Tibial artery (tissue), 4 donors: ENCODE results near the gene BAHCC1.
A peak's percentile ranks its signal among the peaks of the same experiment; 100 is the strongest.

ENCODE experiments used
- DNase-seq, 2 donors: peaks; one replicate each; pipeline ENCODE4 v3.0.0-alpha.2; 2019
- H3K27ac ChIP-seq, 2 donors: fragments of 200-600 bp; sonication (generic) in 1 of 2; 1 replicate in 1 of 2; 2 replicates in 1 of 2; pipeline ENCODE4 v1.5.1; 2018 to 2019; ENCODE audit warnings: mild to moderate bottlenecking in 1 of 2
- H3K27me3 ChIP-seq, 2 donors: fragments of 200-600 bp; sonication (generic) in 1 of 2; one replicate each; pipeline versions ENCODE4 v1.5.1 to v1.6.0; 2016 to 2019
- H3K36me3 ChIP-seq, 3 donors: fragments of 200-600 bp; sonication (generic) in 2 of 3; one replicate each; pipeline ENCODE4 v1.5.1; 2016 to 2019; ENCODE audit warnings: mild to moderate bottlenecking in 2 of 3
- H3K4me1 ChIP-seq, 4 donors: fragments of 200-600 bp; sonication (generic) in 2 of 4; 1 replicate in 3 of 4; 2 replicates in 1 of 4; pipeline ENCODE4 v1.5.1; 2016 to 2019
- H3K4me3 ChIP-seq, 2 donors: fragments of 200-600 bp; sonication (generic) in 1 of 2; 1 replicate in 1 of 2; 2 replicates in 1 of 2; pipeline ENCODE4 v1.5.1; 2018 to 2019; ENCODE audit warnings: mild to moderate bottlenecking in 2 of 2
- H3K9me3 ChIP-seq, 3 donors: fragments of 200-600 bp; sonication (generic) in 1 of 3; one replicate each; pipeline ENCODE4 v1.5.1; 2016 to 2019
- CTCF ChIP-seq, 2 experiments: fragments of 200-600 bp in 1 of 2; fragments of 450-650 bp in 1 of 2; IDR thresholded peaks; one replicate each; pipeline ENCODE4 v1.5.1; 2017 to 2019; ENCODE audit warnings: antibody characterized with exemption in 2 of 2, mild to moderate bottlenecking in 1 of 2, moderate library complexity in 1 of 2
- intact Hi-C: fragments of 100-400 bp; cut with DNase I; formaldehyde crosslinking; loops from one replicate; pipeline ENCODE4 v1.15.0; 2023; ENCODE audit warnings: low total_unique reads

The BAHCC1 gene

DNA sequence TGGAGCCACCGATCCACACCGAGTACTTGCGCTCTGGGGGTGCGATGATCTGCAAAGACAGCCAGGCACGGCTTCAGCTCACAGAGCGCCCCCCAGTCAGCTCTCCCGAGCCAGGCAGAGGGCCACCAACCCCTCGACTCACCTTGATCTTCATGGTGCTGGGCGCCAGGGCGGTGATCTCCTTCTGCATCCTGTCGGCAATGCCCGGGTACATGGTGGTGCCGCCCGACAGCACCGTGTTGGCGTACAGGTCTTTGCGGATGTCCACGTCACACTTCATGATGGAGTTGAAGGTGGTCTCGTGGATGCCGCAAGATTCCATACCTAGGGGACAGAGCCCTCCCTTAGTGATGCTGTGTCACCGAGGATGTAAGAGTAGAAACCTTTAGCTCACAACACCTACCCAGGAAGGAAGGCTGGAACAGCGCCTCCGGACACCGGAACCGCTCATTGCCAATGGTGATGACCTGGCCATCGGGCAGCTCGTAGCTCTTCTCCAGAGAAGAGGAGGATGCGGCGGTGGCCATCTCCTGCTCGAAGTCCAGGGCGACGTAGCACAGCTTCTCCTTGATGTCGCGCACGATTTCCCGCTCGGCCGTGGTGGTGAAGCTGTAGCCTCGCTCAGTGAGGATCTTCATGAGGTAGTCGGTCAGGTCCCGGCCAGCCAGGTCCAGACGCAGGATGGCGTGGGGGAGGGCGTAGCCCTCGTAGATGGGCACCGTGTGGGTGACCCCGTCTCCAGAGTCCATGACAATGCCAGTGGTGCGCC, 115.7 kb downstream of the BAHCC1 start:
- peak overlapping the region; percentile 92 to 99 for H3K4me3 ChIP-seq
- no peaks in the 10 kb centered on the region for H3K27me3 ChIP-seq
- H3K27ac ChIP-seq, result peak overlapping the region; percentile 95 to 100
- H3K36me3 ChIP-seq, result peaks cover 43 to 48% (median 46%) of the 10 kb centered on the region in 3 donors
- H3K4me1 ChIP-seq, result peaks cover 0 to 27% (median 10%) of the 10 kb centered on the region in 4 donors
- DNase-seq, result peak in 1 of 2 donors; percentile 70
- intact Hi-C loops, result loop anchor here (2.0 kb wide), 1 partner anchor 110 kb away; no protein-coding TSS in a partner anchor
- no peak for TF ChIP-seq CTCF (IDR thresholded peaks at IDR 0.05)
- H3K9me3 ChIP-seq, result no peaks in the 10 kb centered on the region

DNA sequence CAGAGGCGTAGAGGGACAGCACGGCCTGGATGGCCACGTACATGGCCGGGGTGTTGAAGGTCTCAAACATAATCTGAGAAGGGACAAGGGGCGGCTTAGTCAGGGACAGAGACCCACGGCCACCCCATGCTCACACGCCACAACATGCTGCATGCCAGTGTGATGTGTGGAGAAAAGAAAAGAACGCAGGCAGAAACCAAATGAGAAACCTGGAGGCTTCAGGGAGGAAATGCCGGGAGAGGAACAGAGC, 116.2 kb downstream of the BAHCC1 start:
- peaks cover 0 to 32% (median 13%) of the 10 kb centered on the region in 4 donors for H3K4me1 ChIP-seq
- TF ChIP-seq CTCF (IDR thresholded peaks at IDR 0.05), result no peak
- H3K4me3 ChIP-seq, result peak overlapping the region; percentile 92 to 99
- intact Hi-C loops, result loop anchor here (2.0 kb wide), 1 partner anchor 111 kb away; no protein-coding TSS in a partner anchor
- peak overlapping the region; percentile 95 to 100 for H3K27ac ChIP-seq
- H3K36me3 ChIP-seq, result peaks cover 43 to 48% (median 46%) of the 10 kb centered on the region in 3 donors
- no peak for DNase-seq
- no peaks in the 10 kb centered on the region for H3K27me3 ChIP-seq
- H3K9me3 ChIP-seq, result no peaks in the 10 kb centered on the region

DNA sequence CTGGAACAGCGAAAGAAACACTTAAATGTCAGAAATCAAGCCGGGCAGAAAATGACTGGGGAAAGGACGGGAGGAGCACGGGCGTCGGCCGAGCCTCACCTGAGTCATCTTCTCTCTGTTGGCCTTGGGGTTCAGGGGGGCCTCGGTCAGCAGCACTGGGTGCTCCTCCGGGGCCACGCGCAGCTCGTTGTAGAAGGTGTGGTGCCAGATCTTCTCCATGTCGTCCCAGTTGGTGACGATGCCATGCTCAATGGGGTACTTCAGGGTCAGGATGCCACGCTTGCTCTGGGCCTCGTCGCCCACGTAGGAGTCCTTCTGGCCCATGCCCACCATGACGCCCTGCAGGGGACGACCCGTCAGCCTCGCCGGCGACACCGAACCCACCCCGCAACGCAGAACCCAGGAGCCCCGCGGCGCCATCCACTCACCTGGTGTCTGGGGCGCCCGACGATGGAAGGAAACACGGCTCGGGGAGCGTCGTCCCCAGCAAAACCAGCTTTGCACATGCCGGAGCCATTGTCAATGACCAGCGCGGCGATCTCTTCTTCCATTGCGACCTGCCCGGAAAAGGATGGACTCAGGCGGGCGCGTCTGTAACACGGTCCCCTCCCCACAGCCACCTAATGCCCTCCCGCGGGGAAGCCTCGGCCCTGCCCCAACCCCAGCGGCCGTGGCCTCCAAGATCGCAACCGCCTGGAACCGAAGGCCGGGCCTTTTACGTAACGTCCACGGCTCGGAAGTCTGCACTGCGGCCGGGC, 116.7 kb downstream of the BAHCC1 start:
- intact Hi-C loops, result loop anchor here (2.0 kb wide), 1 partner anchor 111 kb away; no protein-coding TSS in a partner anchor
- Histone ChIP-seq H3K36me3 (peaks cover 43 to 48% (median 46%) of the 10 kb centered on the region in 3 donors), H3K4me3 (peak overlapping the region; percentile 92 to 99), H3K27me3 (no peaks in the 10 kb centered on the region), H3K4me1 (peaks cover 0 to 37% (median 18%) of the 10 kb centered on the region in 4 donors), H3K9me3 (no peaks in the 10 kb centered on the region), H3K27ac (peak overlapping the region; percentile 95 to 100)
- TF ChIP-seq CTCF (IDR thresholded peaks at IDR 0.05), result no peak
- peak; percentile 44 to 75 for DNase-seq

GRCh38 chr17:81512562-81513371, 117.5 kb downstream of the BAHCC1 start, which contains the start of gene ACTG1:
Gene ACTG1 (minus strand): TSS chr17:81512799. CDS start chr17:81512354, 445 bp downstream.
- Histone ChIP-seq H3K27ac (peak within 1 kb of the TSS; percentile 97 to 100), H3K9me3 (no peaks in the 10 kb centered on the region), H3K4me3 (peak within 1 kb of the TSS; percentile 92 to 99), H3K27me3 (no peaks in the 10 kb centered on the region), H3K4me1 (peaks cover 0 to 45% (median 25%) of the 10 kb centered on the region in 4 donors), H3K36me3 (peaks cover 43 to 47% (median 46%) of the 10 kb centered on the region in 3 donors)
- no peak for TF ChIP-seq CTCF (IDR thresholded peaks at IDR 0.05)
- intact Hi-C loops, result no loop called here
- DNase-seq, result peak; percentile 90 to 96

GRCh38 chr17:81513372-81513752, 118.1 kb downstream of the BAHCC1 start:
- Histone ChIP-seq H3K27ac (peak overlapping the region; percentile 97 to 100), H3K36me3 (peaks cover 38 to 41% (median 41%) of the 10 kb centered on the region in 3 donors), H3K4me3 (peak overlapping the region; percentile 92 to 99), H3K9me3 (no peaks in the 10 kb centered on the region), H3K27me3 (no peaks in the 10 kb centered on the region), H3K4me1 (peaks cover 0 to 49% (median 27%) of the 10 kb centered on the region in 4 donors)
- TF ChIP-seq CTCF (IDR thresholded peaks at IDR 0.05), result no peak
- DNase-seq, result peak; percentile 79 to 88
- intact Hi-C loops, result no loop called here
